Omental fat pad (tissue), 4 donors: ENCODE measurements around the gene COP1. TPM values are rescaled to one million over a fixed set of nuclear protein-coding genes. Genes with fewer than 3 reads are reported as not detected.

Experiments used
- ATAC-seq: fragments of 150-250 bp; one replicate; pipeline ENCODE4 v1.9.1; 2016; ENCODE audit warnings: mild to moderate bottlenecking, moderate library complexity; ENCODE audit not compliant: low FRiP score
- DNase-seq: peaks from one replicate; pipeline ENCODE4 v3.0.0-alpha.2; 2019; ENCODE audit warnings: low spot score
- CTCF ChIP-seq, 3 donors: fragments of 450-650 bp; IDR thresholded peaks; one replicate each; pipeline ENCODE4 v1.5.1; 2016 to 2017; ENCODE audit warnings: antibody characterized with exemption in 3 of 3, mild to moderate bottlenecking in 3 of 3, moderate library complexity in 2 of 3
- small RNA-seq: library from RNA; depleted of rRNA; stranded (forward); fragments of <200 nt; gene quantifications from one replicate; pipeline ENCODE3, GENCODE V24; 2016
- total RNA-seq, 4 donors: library from RNA; depleted of rRNA; stranded (reverse); fragments of >200 nt; gene quantifications; one replicate each; pipeline ENCODE4 v1.1.0, GENCODE V29; 2016

Gene COP1
- total RNA-seq, 4 donors from 2014 or later = 43.6 to 83.7 (median 50.6) TPM

- no peak for TF ChIP-seq CTCF (IDR thresholded peaks at IDR 0.05)
- DNase-seq (no peak), ATAC-seq (no peak)
Measured at GRCh38 chr1:175895966-175896365, 311.1 kb downstream of the COP1 start.

Small RNAs within 50 kb of the gene (small RNA-seq; reads per million reads assigned to genes)
- gene RF00066 (not detected), gene RNU2-12P (not detected), gene RPS29P5 (not detected), gene SCARNA3 (4.1 reads per million, percentile 72 among the genes with 10 or more reads in this experiment)
